Subcutaneous abdominal adipose tissue (tissue), 5 donors: ENCODE data around the gene PDP2.
"Not testable (repeated sequence)": the region's sequence is repeated elsewhere in the genome, so short reads cannot be mapped to it uniquely, and the experiment has no call there.

Experiments used
- H3K27ac ChIP-seq: one replicate; pipeline ENCODE4 v1.7.0; 2013; ENCODE audit warnings: low read depth, mild to moderate bottlenecking, inconsistent platforms, low read length, moderate library complexity
- H3K27me3 ChIP-seq, 5 donors: one replicate each; pipeline ENCODE4 v1.7.0; 2013; ENCODE audit warnings: low read length in 5 of 5, inconsistent platforms in 1 of 5; ENCODE audit not compliant: control insufficient read depth in 5 of 5, insufficient read depth in 4 of 5
- H3K36me3 ChIP-seq, 5 donors: one replicate each; pipeline ENCODE4 v1.7.0; 2013; ENCODE audit warnings: low read length in 5 of 5; ENCODE audit not compliant: control insufficient read depth in 5 of 5, insufficient read depth in 5 of 5
- H3K4me1 ChIP-seq, 5 donors: one replicate each; pipeline ENCODE4 v1.7.0; 2013; ENCODE audit warnings: low read length in 5 of 5, mild to moderate bottlenecking in 3 of 5, moderate library complexity in 1 of 5; ENCODE audit not compliant: control insufficient read depth in 5 of 5, insufficient read depth in 5 of 5
- H3K4me3 ChIP-seq, 5 donors: one replicate each; pipeline ENCODE4 v1.7.0; 2013; ENCODE audit warnings: low read length in 5 of 5, low read depth in 1 of 5
- H3K9ac ChIP-seq, 5 donors: one replicate each; pipeline ENCODE4 v1.7.0; 2013; ENCODE audit warnings: low read length in 5 of 5, mild to moderate bottlenecking in 4 of 5, moderate library complexity in 3 of 5
- H3K9me3 ChIP-seq, 5 donors: one replicate each; pipeline ENCODE4 v1.7.0; 2013; ENCODE audit warnings: low read length in 5 of 5; ENCODE audit not compliant: control insufficient read depth in 5 of 5
- donor health status: healthy.
- donor health status: healthy.
- donor health status: healthy.
- donor health status: healthy.
- donor health status: healthy.

PDP2 gene

GRCh38 chr16:66894055-66894454 lies 13.7 kb downstream of the PDP2 start:
- Histone ChIP-seq H3K36me3 (peaks cover 0 to 9% (median 4%) of the 10 kb centered on the region in 5 donors), H3K4me1 (peaks cover 0 to 5% (median 0%) of the 10 kb centered on the region in 5 donors), H3K9me3 (no peaks in the 10 kb centered on the region), H3K27me3 (no peaks in the 10 kb centered on the region), H3K9ac (no peak overlapping the region), H3K27ac (no peak overlapping the region), H3K4me3 (no peak overlapping the region)

GRCh38 chr16:66894948-66895688 lies 14.8 kb downstream of the PDP2 start:
- Histone ChIP-seq H3K36me3 (peaks cover 0 to 9% (median 4%) of the 10 kb centered on the region in 5 donors), H3K4me1 (peaks cover 3 to 16% (median 9%) of the 10 kb centered on the region in 5 donors), H3K27ac (no peak overlapping the region), H3K9me3 (no peaks in the 10 kb centered on the region), H3K4me3 (no peak overlapping the region), H3K27me3 (no peaks in the 10 kb centered on the region), H3K9ac (no peak overlapping the region)

- Histone ChIP-seq H3K4me1 (peaks cover 3 to 20% (median 12%) of the 10 kb centered on the region in 5 donors), H3K4me3 (no peak overlapping the region), H3K36me3 (peaks cover 0 to 9% (median 4%) of the 10 kb centered on the region in 5 donors), H3K27me3 (no peaks in the 10 kb centered on the region), H3K9ac (peak overlapping the region in 1 of 5 donors; percentile 1), H3K9me3 (no peaks in the 10 kb centered on the region), H3K27ac (no peak overlapping the region)
Measured at GRCh38 chr16:66895689-66895979, 15.3 kb downstream of the PDP2 start.

GRCh38 chr16:66895999-66896398 lies 15.7 kb downstream of the PDP2 start:
- no peak overlapping the region for H3K4me3 ChIP-seq
- H3K36me3 ChIP-seq = peaks cover 0 to 9% (median 4%) of the 10 kb centered on the region in 5 donors
- no peaks in the 10 kb centered on the region for H3K9me3 ChIP-seq
- H3K27me3 ChIP-seq = no peaks in the 10 kb centered on the region
- no peak overlapping the region for H3K27ac ChIP-seq
- H3K9ac ChIP-seq = peak overlapping the region in 1 of 5 donors; percentile 1
- peaks cover 3 to 24% (median 13%) of the 10 kb centered on the region in 5 donors for H3K4me1 ChIP-seq

GRCh38 chr16:66896682-66897081 lies 16.4 kb downstream of the PDP2 start:
- H3K9me3 ChIP-seq, H3K4me3 ChIP-seq, H3K36me3 ChIP-seq, H3K27me3 ChIP-seq, H3K27ac ChIP-seq, H3K9ac ChIP-seq: not testable (repeated sequence)
- H3K4me1 ChIP-seq = peaks cover 3 to 29% (median 13%) of the 10 kb centered on the region in 5 donors

GRCh38 chr16:66898207-66898606 lies 17.9 kb downstream of the PDP2 start:
- Histone ChIP-seq H3K27me3 (no peaks in the 10 kb centered on the region), H3K4me3 (no peak overlapping the region), H3K4me1 (peaks cover 3 to 29% (median 13%) of the 10 kb centered on the region in 5 donors), H3K9me3 (no peaks in the 10 kb centered on the region), H3K36me3 (peaks cover 0 to 6% (median 2%) of the 10 kb centered on the region in 5 donors), H3K9ac (no peak overlapping the region), H3K27ac (no peak overlapping the region)

- peaks cover 3 to 29% (median 13%) of the 10 kb centered on the region in 5 donors for H3K4me1 ChIP-seq
- no peaks in the 10 kb centered on the region for H3K27me3 ChIP-seq
- no peak overlapping the region for H3K9ac ChIP-seq
- H3K9me3 ChIP-seq = no peaks in the 10 kb centered on the region
- peaks cover 0 to 6% (median 2%) of the 10 kb centered on the region in 5 donors for H3K36me3 ChIP-seq
- H3K4me3 ChIP-seq = no peak overlapping the region
- H3K27ac ChIP-seq = no peak overlapping the region
Measured at GRCh38 chr16:66898933-66899309, 18.6 kb downstream of the PDP2 start.

- Histone ChIP-seq H3K9me3 (no peaks in the 10 kb centered on the region), H3K9ac (no peak overlapping the region), H3K27ac (no peak overlapping the region), H3K4me3 (no peak overlapping the region), H3K36me3 (peaks cover 0 to 4% (median 0%) of the 10 kb centered on the region in 5 donors), H3K4me1 (peaks cover 3 to 29% (median 13%) of the 10 kb centered on the region in 5 donors), H3K27me3 (no peaks in the 10 kb centered on the region)
Measured at GRCh38 chr16:66899310-66899944, 19.1 kb downstream of the PDP2 start.

GRCh38 chr16:66899945-66900710 lies 19.8 kb downstream of the PDP2 start:
- Histone ChIP-seq H3K27me3 (peaks cover 0 to 2% (median 0%) of the 10 kb centered on the region in 5 donors), H3K36me3 (peaks cover 0 to 4% (median 0%) of the 10 kb centered on the region in 5 donors), H3K4me1 (peaks cover 3 to 29% (median 13%) of the 10 kb centered on the region in 5 donors), H3K9me3 (no peaks in the 10 kb centered on the region), H3K4me3 (no peak overlapping the region), H3K27ac (no peak overlapping the region), H3K9ac (no peak overlapping the region)
